Suppressor macrophage (primary cell): ENCODE results near the gene PTPRA.

Experiments used
- DNase-seq, 4 experiments: peaks; one replicate each; pipeline ENCODE4 v3.0.0-alpha.2; 2020 to 2022

Gene PTPRA

DNA sequence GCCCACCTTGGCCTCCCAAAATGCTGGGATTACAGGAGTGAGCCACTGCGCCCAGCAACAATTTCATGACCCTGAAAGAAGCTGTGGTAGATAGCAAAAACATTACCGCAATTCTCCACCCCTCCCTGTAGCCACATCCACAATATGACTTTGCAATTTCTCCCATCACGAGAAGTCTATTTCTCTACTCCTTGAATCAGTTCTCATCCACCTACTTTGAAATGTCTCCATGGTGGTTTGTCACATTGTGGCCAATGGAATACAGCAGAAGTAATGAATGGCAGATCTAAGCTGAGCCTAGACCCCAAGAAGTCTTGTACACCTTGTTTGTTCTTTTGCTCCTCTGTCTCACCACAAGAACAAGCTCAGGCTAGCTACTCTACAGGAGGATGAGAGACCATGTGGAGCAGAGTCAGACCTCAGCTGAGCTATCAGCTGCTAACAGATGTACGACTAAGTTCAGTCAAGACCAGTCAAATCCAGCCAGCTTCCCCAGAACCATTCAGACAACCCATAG, 204.4 kb downstream of the PTPRA start:
- DNase-seq: peak in 3 of 4 experiments; percentile 33 to 45 (median 40)

DNA sequence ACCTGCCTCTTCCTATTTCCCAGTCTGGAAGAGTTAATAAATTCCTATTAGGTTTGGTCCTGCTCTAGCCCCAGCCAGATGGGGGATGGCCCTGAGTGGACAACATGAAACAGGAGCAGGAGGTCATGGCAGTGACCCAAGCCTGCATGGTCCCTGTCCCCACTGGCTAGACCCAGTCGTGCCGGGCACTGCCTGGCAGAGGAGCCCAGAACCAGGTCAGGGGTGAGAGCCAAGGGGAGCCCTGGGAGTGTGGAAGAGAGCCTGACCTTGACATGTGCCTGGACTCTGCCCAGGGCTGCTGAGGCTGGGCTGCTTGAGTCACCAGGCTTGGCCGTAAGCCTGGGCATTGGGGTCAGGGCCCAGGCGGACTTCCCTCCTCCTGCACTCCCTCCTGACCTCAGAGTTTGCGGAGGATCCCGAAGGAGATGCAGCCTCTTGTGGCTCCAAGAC, 207.7 kb downstream of the PTPRA start:
- peak; percentile 33 to 61 (median 51) for DNase-seq

DNA sequence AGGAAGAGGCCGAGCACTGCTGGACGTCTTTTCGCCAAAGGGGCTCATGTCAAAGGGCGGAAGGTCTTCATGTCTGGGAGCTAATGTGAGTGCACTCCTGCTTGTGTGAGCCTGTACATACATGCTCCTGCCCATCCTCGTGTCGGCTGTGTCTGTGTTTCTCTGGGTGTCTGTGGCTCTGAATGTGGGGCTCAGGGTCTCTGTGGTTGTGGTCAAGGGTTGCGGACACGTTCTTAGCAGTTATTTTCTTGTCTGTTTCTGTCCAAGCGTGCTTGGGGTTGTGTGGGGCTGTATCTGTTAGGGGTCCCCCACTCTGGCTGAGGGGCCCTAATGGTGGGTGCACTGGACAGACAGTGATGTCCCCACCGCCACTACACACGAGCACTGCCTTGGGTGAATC, 208.4 kb downstream of the PTPRA start:
- DNase-seq: no peak

DNA sequence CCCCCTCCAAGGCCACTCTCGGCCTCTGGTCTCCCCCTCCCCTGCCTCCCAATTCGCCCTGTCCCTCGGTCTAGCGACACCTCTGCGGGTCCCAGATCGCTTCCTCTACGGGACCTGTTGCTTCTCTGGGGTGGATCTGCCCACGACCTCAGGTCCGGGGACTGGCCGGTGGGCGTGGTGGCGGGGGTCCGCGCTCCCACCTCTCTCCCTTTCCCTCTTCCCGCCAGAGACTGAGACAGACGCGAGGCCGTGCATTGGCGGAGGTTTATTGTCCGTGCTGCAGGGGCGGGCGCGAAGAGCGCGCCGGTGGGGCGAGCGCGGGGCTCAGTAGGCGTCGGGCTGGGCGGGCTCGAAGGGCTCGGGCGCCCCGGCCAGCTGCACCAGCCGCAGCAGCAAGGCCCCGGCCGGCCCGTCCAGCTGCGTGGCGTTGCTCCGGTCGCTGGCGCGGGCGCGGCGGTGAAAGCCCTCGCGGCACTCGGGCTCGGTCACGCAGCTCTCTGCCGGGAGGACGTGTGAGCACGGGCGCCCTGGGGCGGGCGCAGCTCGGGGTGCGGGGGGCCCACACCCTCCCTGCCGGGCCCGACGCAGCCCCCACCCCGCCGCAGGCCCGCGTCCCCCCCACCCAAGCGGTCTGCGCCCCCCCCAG, 209.1 kb downstream of the PTPRA start:
- DNase-seq: peak in 2 of 4 experiments; percentile 33 to 57

DNA sequence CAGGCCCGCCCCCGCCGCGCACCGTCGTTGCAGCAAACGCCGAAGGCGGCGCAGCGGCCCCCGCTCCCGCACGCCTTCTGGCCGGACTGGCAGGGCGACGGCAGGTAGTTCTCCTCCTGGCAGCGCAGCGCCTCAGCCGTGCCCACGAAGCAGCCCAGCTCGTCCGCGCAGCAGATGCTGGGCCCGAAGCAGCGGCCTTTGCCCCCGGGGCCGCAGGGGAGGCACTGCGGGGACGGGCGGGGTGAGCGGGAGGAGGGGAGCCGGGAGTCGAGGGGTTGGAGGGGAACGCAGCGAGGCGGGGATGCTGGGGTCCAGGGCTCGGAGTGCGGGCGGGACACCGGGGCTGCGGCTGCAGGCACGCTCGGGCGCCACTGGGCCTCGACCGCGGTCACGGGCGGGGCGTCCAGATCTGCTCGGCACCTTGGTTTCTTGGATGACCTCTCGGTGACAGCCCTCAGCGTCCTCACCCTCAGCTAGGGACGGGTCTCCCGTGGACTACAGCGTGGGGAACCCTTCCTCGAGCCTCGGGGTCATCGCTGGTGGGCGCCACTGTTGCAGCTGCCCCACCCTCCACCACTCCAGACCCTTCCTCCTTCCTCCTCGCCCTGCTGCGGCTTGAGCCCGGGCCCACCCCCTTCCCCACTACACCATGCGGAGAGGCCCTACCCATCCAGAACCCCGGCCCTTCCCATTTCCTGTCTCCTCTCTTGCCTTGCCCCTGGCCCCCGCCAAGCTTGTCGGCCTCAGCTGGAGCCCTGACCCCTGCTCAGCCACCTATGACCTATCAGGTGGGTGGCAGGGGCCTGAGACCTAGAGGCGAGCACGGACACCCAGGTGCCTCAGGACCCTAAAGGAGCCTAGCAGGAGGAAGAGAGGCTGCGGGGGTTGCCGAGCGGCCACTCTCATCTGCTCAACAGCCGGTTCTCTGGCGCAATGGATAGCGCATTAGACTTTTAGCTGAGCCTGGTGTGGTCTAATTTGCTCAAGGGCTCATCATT, 210.0 kb downstream of the PTPRA start:
- peak in 1 of 4 experiments; percentile 29 for DNase-seq

DNA sequence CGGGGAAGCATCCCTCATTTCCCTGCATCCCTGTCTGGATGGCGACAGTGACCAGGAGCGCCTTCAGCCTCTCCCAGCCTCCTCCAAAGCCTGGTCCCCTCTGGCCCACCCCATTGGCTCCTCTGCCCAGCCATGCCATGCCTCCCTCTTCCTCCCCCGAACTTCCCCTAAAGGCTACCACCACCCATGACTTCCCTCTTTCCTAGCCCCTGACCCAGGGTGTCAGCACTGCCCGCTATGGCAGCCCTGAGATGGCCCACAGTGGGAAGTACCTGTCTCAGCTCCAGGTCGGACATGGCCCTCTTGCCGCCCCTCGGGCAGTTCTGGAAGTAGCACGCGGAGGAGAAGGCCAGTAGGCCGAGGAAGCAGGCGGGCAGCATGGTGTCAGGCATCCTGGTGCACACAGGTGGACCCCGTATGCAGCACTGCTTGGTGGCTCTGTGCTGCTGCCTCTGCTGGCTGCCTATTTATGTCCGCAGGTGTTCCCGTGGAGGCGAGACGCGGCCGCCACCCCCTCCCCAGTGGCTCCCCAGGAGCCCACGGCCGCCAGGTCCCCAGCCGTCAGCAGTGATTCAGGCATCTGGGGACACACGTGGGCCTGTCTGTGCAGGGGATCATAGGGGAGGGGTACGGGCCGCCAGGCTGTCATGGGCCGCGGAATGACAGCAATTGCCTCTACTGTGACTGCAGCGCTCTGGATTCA, 211.2 kb downstream of the PTPRA start, which contains the start of gene AVP:
Gene AVP, minus strand, starts transcription at position 442 of the 703 bp plus-strand sequence. Its CDS starts 50 bp downstream, at position 392.
- DNase-seq: peak; percentile 27 to 59 (median 53)

DNA sequence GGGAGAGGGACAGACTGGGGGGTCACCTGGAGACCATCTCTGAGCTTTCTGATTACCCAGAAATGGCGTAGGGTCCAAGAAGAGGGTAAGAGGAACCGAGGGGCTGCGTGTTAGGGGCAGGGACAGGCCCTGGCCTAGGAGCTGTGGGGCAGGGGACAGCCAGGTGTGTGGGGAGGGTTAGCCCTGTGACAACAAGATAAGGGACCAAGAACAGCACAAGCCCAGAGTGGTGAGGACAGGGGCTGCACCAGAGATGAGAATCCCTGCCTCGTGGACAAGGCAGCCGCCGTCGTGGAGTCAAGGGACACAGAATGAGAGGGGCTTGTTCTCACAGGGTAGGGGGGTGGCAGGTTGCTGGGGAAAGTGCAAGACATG, 211.7 kb downstream of the PTPRA start:
- DNase-seq: no peak

DNA sequence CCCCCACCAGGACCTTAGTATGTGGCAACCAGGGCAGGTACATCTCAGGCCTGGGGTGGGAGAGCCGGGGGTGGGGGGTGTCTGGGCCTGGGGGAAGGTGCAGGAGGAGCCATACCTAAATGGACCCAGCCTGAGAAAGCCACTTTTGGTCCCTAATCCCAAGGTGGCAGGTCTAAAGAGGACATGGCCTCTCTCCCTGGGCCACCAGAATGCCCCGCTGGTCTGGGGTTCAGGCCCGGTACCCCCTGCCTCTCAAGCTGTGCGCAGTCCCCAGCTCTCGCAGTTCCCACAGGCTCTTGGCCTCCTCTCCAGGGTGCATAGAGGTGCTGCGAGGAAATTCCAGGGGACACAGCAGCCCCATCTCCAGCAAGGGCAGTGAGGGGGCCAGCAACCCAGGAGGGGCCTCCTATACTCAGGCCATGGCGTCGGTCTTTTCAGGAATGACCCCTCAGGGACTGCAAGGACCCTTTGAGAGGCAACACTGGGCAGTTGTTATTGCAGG, 212.3 kb downstream of the PTPRA start:
- no peak for DNase-seq

DNA sequence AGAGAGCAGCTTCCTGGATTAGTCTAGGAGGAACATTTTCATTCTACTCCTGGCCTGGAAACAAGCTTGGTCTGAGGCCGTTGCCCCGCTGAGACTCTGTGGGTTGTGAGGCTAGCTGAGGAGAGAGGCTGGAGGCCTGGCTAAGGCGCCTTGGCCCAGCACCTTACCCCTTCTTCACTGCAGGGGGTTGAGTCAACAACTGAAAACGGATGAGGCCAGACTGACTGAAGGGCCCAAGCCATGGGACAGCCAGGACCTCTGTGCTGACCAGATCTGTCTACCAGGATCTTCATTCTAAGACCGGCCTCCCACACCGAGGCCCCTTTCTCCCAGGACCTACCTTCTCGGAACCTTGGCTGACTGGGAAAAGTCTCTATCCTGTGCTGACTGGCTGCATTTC, 214.8 kb downstream of the PTPRA start:
- no peak for DNase-seq
